HG03280 (cell line): ENCODE measurements around the gene PTPRD.
A peak's percentile ranks its signal among the peaks of the same experiment; 100 is the strongest.

Source experiments
- ATAC-seq: cut with Tn5 transposase; IDR thresholded peaks from one replicate; pipeline ENCODE4 v1.9.1; 2021; ENCODE audit warnings: mild to moderate bottlenecking, moderate library complexity; ENCODE audit not compliant: unreplicated experiment

PTPRD gene

DNA sequence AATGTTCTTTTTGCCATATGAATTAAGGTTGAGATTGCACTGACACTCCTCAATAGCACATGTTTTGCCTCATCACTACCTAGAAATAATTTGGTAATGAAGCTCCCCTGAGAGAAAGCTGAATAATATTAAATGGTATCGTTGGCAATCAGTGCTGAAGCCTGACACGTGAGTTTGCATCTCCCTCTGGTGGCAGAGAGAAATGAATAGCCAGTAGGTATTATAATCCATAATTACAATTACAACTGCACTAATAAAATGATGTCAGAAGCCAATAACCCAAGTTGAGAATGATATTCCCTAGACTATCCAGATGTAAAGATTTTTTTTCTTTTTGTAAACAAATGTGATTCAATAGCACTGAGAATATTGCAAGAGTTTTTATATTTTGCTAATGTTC, 700.3 kb downstream of the PTPRD start:
- no peak for ATAC-seq

DNA sequence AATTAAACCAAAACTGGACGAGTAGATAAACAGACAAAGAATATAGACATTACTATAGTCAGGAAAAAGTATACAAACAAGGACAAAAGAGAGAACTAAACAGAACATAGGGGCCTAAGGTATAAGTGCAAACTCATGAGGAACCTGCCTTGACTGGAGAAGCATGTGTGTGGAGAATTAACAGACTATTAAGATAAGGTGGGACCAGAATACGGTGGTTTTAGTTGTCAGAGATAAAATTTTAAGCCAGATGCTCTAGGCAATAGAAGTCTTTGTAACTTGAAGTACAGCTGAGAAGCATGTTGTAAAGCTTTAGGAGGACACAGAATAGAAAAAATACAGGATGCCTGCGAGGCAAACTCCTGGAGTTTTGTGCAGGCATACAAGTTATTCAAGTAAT, 707.1 kb downstream of the PTPRD start:
- ATAC-seq: no peak

DNA sequence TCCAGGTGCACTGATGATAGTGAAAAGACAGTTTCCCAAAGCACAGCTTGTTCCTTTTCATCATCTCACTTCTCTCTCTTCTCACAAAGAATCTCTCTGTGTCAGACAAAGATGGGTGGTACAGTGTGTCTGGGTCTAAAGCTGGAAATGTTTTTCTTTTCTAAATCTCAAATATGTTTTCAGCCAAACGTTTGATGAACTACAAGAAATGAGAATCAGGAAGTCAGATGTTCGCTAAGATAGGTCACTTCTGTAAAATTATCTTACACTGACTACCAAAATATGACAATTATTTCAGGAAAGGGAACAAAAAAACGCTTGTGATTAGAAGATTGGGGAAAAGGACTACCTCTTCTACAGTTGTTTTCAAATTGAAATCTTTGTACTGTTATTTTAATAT, 708.8 kb downstream of the PTPRD start:
- ATAC-seq: no peak

DNA sequence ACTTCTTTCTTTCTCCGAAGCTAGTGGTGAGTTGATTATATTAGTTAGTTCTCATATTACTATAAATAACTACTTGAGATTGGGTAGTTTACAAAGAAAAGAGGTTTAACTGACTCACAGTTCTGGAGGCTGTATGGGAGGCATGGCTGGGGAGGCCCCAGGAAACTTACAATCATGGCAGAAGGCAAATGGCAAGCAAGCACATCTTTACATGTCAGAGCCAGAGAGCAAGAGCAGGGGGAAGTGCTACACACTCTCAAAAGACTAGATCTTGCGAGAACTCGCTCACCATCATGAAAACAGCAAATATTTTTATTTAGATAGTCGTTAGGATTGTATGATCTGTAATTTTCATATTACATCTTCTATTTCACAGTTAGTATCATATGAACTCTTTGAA, 711.2 kb downstream of the PTPRD start:
- no peak for ATAC-seq

DNA sequence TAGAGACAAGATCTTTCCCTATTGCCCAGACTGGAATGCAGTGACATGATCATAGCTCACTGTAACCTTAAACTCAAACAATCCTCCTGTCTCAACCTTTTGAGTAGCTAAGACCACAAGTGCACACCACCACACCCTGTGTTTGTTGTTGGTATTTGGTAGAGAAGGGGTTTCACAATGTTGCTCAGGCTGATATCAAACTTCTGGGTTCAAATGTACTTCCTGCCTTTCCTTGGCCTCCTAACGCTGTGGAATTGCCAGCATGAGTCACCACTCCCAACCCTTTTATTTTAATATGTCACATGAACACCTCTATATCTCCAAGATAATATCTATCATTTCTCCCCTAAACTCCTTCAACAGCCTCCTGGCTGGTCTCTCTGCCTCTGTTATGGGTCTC, 719.0 kb downstream of the PTPRD start:
- no peak for ATAC-seq

DNA sequence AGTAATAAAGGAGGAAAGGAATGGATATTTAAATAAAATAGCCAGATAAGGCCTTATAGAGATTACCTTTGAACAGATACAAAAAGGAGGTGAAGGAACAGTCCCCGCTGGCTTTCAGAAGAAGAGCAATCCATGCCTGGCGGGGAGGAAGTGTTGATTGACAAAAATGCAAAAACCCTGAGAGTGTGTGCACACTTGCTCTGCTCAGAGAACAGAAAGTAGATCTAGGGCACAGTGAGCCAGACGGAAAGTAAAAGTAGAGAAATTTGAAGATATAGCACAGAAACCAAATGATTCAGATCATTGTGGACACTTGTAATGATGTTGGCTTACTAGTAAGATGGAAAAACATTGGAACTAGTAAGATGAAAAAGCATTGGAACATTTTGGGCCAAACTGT, 720.6 kb downstream of the PTPRD start:
- ATAC-seq: no peak

DNA sequence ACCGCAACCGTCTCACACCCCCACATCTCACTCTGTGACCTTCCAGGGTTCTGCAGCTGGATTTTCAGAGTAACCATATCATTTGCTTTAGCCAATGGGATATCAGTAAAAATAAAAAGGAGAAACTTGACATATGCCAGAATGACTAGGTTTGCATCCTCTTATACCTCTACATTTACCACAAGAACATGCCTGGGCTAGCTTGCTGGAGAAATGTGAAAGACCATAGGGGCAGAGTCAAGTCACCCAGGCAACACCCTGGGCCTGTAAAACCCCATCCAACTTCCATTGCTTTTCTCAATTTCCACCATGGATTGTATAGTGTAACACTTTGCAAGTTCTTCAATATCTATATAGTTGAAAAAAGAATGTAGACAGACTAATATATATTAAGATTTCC, 731.1 kb downstream of the PTPRD start:
- no peak for ATAC-seq

DNA sequence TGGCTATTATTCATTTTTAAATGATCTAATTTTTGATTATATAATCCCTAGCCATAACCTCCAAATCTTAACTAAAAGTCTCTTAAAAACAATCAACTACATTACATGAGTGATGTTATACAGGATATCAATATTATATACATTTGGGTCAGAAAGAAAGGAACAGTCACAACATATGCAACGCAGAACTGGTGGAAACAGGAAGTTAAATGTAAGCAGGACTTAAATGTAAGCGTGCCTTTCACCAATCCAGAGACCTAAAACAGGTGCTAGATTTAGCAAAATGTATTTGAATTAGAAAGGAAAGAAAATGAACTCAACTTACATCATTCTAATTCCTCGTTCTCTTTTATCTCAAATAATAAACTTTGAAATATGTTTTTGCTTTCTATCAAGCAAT, 738.5 kb downstream of the PTPRD start:
- no peak for ATAC-seq

DNA sequence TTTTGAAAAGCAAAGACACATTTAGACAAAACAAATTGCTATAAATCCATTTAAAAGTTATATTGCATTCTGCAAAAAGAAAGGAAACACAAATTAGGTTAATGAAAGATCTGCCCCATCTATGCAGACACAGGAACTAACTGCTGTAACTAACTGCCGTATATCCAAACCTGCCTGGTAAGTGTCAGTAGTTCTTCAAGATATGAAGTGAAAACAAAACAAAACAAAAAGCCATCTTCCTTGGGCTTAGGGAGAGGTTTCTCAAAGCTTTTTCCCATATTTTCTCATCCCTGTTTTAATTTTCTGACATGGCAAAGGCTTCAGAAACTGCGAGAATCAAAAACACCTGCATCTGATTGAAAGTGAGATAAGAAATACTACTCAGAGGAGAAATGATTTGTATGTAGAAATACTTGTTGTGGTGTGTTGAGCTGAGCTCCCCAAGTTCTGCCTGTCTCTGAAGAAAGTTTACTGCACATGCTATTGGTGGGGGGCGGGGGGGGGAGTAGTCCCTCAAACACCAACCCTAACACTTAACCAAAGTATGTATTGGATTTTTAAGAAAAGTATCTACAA, 750.5 kb downstream of the PTPRD start:
- no peak for ATAC-seq

DNA sequence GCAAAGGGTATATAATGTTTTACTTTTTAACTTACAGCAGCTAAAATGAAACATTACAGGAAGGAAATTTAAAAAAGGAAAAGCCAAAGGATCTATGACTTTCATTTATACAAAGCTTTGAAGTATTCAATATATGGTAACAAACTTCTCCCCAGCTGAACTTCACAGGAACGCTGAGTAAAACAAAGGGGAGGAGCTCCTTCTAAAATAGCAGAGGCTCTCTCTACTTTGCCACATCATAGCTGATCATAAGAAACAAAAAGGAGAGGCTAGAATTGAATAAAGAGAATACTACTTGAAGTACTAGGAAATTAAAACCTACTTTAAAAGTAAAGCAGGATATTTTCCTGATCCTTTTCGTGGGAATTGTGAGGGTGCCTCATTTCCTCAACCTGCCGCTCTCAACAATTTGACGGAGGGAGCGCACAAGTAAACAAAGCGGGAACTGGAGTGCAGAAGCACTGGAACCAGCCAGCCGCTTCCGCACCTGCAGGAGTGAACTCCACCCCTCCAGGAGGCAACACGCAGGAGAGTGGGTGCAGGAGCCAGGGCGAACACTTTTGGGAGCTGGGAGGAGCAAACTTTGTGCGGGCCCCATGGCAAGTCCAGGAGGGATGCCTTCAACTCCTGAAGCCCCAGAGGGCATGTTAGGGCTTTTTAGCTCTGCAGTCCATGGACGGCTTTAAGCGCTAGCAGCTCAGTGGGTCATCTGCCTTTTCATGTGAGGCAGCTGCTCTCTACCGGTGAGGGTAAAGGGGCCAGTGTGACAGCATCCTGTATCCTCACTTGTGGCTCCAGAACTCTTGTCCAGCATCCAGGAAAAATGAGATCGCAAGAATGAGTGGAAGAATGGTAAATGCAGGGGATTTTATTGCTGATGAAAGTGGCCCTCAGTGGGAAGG, 757.4 kb downstream of the PTPRD start:
- ATAC-seq: no peak

DNA sequence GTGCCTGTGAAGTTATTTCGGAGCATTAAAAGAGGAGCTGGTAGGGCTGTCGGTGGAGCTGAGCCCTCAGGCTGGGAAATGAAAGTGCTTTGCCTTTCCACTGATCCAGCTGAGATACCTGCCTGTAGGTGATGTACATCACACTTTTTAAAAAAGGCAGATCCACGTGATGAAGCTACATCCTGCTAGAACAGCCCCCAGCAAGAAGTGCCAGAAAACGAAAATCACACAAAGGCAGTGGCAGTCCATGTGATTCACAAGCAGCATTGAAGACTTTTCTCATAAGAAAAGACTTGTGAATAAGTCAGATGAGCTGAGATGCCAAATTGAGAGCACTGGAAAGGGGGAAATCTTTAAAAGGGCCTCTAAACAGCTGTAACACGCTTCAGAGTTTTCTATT, 765.1 kb downstream of the PTPRD start:
- ATAC-seq: no peak

DNA sequence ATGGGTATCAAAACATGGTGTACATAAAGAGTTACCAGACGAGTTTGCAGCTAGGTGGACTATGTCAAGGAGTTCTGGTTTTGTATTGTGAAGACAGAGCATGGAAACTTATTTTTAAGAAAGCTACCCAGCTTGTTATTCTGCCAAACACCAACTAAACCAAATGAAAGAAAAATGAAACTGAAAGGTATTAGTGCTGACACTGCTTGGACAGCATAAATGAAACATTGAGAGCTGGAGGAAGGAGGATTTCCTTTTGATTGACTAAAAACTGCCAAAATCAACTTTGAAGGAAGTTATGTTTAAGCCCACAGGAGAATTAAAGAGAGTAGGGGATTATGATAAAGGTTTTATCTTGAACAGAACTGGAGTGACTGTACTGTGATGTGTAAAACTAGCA, 766.2 kb downstream of the PTPRD start:
- ATAC-seq: peak; percentile 83

DNA sequence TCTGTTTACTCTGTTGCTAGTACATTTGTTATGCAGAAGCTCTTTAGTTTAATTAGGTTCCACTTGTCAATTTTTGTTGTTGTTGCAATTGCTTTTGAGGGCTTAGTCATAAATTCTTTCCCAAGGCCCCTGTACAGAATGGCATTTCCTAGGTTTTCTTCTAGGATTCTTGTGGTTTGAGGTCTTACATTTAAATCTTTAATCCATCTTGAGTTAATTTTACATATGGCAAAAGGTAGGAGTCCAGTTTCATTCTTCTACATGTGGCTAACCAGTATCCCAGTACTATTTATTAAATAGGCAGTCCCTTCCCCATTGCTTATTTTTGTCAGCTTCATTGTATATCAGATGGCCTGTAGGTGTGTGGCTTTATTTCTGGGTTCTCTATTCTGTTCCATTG, 792.4 kb downstream of the PTPRD start:
- ATAC-seq: no peak

DNA sequence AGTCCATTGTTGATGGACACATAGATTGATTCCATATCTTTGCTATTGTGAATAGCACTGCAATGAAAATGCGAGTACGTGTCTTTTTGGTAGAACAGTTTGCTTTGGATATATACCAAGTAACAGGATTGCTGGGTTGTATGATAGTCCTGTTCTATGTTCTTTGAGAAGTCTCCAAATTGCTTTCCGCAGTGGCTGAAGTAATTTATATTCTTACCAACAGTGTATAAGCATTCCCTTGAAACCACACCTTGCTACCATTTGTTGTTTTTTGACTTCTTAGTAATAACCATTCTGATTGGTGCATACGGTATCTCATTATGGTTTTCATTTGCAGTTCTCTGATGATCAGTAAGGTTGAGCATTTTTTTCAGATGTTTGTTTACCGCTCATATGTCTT, 792.9 kb downstream of the PTPRD start:
- no peak for ATAC-seq

DNA sequence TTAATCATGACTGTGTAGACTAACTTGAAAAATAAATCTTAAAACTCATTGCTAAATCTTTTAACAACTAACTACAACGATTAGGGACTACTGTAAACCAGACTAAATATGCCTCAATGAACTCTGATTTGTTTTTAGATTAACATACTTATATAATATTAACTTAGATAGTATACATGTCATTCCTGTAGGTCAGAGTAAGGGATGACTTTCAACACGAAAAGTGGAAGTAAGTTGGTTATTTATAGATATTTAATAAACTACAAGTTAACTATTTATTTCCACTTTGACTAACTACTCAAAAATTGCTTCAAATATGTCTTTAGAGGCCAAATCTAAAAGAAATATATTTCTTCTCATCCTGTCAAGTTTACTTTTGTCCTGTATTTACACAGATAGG, 795.6 kb downstream of the PTPRD start:
- ATAC-seq: no peak

DNA sequence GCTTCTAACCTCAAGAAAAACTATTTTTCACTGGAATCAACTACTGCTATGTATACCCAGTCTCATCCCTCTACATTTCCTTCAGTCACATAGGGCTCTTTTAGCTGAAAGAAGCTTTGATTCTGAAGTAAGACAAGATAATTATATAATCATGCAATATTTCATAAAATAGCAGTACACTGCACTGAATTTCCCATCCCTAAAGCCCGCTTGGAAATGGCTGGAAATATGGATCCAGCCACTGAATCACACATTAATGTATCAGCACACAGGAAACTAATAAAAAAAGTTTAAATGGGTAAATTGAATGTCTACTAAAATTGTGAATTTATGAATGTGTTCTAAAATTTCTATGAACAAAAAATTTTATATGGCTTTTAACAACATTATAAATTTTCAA, 808.7 kb downstream of the PTPRD start:
- no peak for ATAC-seq

DNA sequence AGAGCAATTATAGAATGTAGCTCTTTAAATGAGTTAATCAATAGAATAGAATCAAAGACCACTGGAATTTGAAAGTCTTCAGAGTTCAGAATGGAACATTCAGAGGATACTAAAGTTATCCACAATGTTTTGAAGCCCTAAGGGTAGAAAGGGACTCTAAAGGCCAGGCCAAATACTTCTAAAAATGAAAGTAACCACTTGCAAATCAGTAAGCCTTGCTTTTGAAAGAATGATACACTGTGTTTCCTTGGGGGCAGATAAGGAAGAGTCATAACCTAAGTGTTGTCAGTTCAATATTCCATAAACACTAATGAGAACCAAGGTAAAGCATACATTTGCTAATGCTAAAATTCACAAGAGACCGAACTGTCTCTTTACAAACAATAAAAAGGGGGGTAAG, 813.5 kb downstream of the PTPRD start:
- no peak for ATAC-seq

DNA sequence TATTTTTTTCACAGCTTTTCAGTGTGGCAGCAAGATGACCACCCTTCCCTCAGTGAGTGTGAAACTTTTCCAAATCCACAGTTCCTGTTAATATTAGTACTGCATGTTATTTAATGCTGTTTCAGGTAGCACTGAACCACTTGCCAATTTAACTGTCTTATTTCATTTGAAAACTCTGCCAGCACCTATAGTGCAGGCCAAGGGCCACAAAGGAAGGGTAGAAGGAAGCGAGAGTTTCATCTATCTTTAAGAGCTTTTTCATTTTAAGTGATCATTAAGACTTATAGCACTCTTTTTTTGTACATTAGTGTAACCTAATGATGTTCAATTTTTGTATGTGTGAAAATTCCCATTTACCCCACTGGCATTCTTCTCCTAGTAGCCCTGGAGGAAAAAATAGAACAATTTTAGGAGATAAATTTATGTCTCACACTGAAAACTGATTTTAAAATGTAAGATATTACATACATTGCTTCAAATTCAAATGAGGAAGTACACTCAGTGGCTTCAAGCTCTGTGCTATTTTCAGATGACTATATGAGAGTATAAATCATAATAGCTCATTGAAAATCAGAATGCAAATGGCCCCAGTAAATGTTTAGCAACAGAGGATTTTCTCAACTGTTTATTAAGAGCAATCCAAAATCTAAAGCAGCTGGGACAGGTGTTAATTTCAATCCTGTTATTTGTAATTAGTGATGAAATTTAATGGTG, 820.5 kb downstream of the PTPRD start:
- ATAC-seq: no peak

DNA sequence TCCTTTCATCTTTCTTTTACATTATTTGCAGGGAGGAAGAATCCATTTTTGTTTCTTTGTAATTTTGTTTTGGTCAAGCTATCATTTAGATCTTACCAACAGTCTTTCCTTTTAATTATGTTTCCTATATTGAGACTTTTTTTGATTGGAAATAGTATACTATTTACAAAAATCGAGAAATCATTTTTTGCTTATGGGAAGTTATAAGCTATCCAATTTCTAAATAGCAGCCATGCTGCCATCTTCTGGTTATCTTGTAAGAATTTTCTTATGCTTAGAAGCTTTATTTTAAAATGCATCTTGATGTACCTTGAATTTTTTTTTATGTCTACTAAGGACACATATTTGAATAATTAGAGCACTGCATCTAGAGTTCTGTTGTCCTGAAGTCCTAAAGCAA, 821.2 kb downstream of the PTPRD start:
- no peak for ATAC-seq

DNA sequence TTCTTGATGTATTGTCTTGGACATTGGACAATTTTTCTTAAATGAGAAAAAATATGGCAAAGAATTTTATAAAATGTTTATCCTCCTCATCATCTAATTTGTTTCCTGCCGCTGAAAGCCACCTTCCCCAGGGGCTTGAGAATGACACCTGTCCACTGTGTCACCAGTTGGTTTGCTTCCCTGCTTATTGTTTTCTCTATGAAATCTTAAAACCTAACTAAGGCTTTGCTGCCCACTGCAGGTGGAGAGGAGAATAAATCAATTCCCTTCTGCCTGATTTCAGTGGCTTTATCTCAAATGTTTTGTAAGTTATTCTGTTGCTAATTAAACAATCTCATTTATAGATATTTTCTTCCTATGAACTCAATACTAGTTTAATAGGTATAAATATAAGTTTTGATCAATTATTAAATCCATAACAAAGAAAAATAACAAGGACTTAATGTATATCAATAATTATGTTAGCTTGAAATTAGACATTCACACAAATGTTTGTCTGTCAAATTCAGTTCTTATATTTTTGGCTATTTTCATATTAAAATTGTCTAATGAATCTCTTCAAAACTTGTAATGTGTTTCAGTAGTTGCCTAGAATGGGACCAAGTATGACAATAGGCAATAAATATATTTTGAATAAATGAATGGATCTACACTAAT, 822.5 kb downstream of the PTPRD start:
- ATAC-seq: peak; percentile 82

DNA sequence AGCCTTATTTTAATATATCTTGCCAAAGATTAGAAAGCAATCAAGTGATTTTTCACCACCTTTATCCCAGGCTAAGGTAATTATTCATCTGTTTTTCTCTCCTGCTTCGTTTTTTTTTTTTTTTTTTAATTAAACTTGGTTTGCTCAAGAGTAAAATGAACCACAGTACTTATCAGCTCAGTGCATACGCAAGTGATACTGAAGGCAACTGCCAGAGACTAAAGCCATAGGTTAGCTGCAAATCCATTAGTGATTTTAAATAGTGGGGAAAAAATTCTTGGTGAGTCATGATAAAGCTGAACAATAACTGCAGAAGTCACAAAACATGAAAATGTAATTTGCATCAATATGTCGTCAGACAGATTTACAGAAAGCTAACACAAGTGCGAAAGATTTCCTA, 829.1 kb downstream of the PTPRD start:
- no peak for ATAC-seq

DNA sequence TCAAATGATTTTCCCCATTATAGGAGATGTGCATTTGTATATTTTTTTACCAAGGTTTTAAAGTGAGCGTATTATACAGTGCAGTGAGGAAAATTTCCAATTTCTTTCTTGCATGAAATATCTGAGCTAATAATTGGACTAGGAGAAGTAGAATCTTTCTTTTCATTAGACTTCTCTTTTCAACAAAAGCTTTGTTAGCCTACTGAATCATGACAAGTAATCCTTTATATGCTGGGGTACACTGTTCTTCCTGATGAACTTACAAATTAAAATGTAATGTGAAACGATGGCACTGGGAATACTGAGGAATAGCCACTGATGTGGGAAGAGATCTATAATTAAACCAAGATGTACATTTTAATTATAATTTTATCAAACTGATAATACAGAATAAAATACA, 829.6 kb downstream of the PTPRD start:
- no peak for ATAC-seq
